GM13977 (cell line): ENCODE results near the gene LYPD1.
"Not testable (repeated sequence)": the region's sequence is repeated elsewhere in the genome, so short reads cannot be mapped to it uniquely, and the experiment has no call there.

ENCODE experiments used
- DNase-seq: peaks from one replicate; pipeline ENCODE4 v3.0.0; 2012; ENCODE audit warnings: low spot score
- CTCF ChIP-seq: IDR thresholded peaks from 2 replicates; pipeline ENCODE4 v1.5.1; 2012; ENCODE audit warnings: mild to moderate bottlenecking, control low read depth; ENCODE audit not compliant: insufficient read depth; ENCODE audit errors: extremely low read depth, missing control alignments
- in situ Hi-C: fragments of 300-500 bp; cut with MboI; formaldehyde crosslinking; loops from one replicate; pipeline ENCODE4 v1.12.0; 2022; ENCODE audit warnings: low sequenced_read_pairs, low pct_unique_long_range_greater_than_20kb, mixed read lengths, inconsistent platforms; ENCODE audit not compliant: unreplicated experiment

Gene LYPD1

GRCh38 chr2:132669908-132670495 is at the start of gene LYPD1:
Gene LYPD1 (minus strand): TSS chr2:132670205. CDS start chr2:132669932, 273 bp downstream.
- in situ Hi-C loops: no loop called here
- no peak for DNase-seq
- no peak for TF ChIP-seq CTCF

- DNase-seq: no peak
- in situ Hi-C loops: no loop called here
- no peak for TF ChIP-seq CTCF
These were observed 49.5 kb upstream of the LYPD1 start for GRCh38 chr2:132719480-132719879.

- in situ Hi-C loops: no loop called here
- no peak for DNase-seq
- no peak for TF ChIP-seq CTCF
These were observed 46.9 kb upstream of the LYPD1 start for GRCh38 chr2:132716954-132717353.

- in situ Hi-C loops: no loop called here
- no peak for DNase-seq
- no peak for TF ChIP-seq CTCF
These were observed 45.7 kb upstream of the LYPD1 start for GRCh38 chr2:132715386-132716351.

- DNase-seq: no peak
- no peak for TF ChIP-seq CTCF
- in situ Hi-C loops: no loop called here
These were observed 33.4 kb upstream of the LYPD1 start for GRCh38 chr2:132703396-132703795.

GRCh38 chr2:132701810-132702209 is 31.8 kb upstream of the LYPD1 start:
- in situ Hi-C loops: no loop called here
- DNase-seq: no peak
- no peak for TF ChIP-seq CTCF

- DNase-seq, in situ Hi-C loops: not testable (repeated sequence)
These were observed 29.8 kb upstream of the LYPD1 start for GRCh38 chr2:132699802-132700201.

GRCh38 chr2:132698347-132698746 is 28.3 kb upstream of the LYPD1 start:
- DNase-seq, in situ Hi-C loops: not testable (repeated sequence)
